ENCODE data around the gene PARVA.

- TF ChIP-seq CTCF (IDR thresholded peaks at IDR 0.05), result no peak
- TF ChIP-seq BHLHE40 (IDR thresholded peaks at IDR 0.05; ENCODE audit: low read depth, low read length), result no peak
- no peak for TF ChIP-seq MAX (IDR thresholded peaks at IDR 0.05)
- TF ChIP-seq CEBPB (IDR thresholded peaks at IDR 0.05), result no peak
- TF ChIP-seq RAD21 (conservative IDR thresholded peaks at IDR 0.05 in 1 of 2, IDR thresholded peaks at IDR 0.05 in 1 of 2), result no peak
- no peak for TF ChIP-seq HMGXB4 (CRISPR knock-in tag; IDR thresholded peaks at IDR 0.05; ENCODE audit: borderline replicate concordance)
- TF ChIP-seq HOXA7 (CRISPR knock-in tag; IDR thresholded peaks at IDR 0.05), result no peak
- TF ChIP-seq MAZ (IDR thresholded peaks at IDR 0.05; ENCODE audit: borderline replicate concordance, low read depth, low read length), result no peak
- no peak for TF ChIP-seq ELK1 (IDR thresholded peaks at IDR 0.05; ENCODE audit: low read depth, low read length)
Observed at GRCh38 chr11:12448131-12448939, 71.0 kb downstream of the PARVA start.

Measured in A549 (cell line).